ENCODE measurements around the gene LACC1.

LACC1 gene

DNA sequence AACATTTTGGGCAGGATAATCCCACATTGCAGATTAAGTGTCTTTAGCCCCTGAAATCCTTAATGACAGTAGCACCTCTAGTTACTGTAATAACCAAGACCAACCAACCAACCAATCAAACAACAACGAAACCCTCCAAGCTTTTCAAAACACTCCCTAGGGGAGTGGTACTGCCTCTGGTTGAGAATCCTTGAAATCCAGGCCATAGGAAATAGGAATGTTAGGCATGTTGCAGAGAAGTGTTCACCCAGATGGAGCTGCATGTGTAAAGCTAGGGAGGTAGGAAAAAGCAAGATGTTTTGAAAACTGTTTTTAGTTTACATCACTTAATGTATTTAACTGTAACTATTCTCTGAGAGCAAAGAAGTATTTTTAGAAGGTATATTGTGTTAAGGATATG is 4.5 kb downstream of the LACC1 start:
- no peak for DNase-seq (ENCODE audit: low spot score)

DNA sequence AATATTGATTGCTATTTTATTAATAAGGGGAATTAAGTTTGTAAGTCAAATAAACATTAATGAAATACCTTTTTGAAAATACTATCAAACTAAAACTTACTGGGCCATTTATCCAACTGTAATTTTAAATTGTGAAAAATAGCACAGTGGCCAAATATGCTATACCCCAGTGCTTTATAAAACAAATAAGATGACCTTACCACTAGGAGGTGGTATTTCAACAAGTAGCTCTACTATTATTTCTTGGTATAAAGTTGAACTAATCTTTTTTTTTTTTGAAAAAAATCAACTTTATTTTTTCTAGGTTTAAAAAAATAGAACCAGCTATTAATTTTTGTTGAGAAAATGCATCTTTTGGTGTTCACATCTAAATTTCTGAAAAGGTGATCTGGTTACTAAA is 14.7 kb downstream of the LACC1 start:
- no peak for DNase-seq (ENCODE audit: low spot score)

DNA sequence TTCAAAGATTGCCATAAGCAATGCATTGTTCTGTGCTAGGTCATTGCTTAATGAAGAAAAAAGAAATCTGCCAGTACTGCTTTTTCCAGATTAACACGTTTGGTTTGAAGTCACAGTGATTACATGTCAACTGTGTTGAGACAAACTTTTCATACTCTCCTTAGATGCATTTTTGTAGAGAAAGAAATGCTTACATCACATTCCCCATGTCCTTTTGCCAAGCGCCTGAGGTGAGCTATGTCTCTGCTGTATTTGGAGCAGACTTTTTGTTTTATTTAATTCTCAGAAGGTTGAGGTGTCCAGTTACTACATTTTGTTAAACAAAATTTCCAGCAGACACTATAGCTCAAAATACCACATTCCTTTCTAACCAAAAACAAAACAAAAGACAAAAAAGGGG is 16.2 kb downstream of the LACC1 start:
- DNase-seq (ENCODE audit: low spot score) = no peak

- peak; percentile 46 for DNase-seq (ENCODE audit: low spot score)
Measured at GRCh38 chr13:43905435-43906031, 25.8 kb downstream of the LACC1 start.

GRCh38 chr13:43908156-43909126 is 28.7 kb downstream of the LACC1 start:
- DNase-seq (ENCODE audit: low spot score) = peak; percentile 49

DNA sequence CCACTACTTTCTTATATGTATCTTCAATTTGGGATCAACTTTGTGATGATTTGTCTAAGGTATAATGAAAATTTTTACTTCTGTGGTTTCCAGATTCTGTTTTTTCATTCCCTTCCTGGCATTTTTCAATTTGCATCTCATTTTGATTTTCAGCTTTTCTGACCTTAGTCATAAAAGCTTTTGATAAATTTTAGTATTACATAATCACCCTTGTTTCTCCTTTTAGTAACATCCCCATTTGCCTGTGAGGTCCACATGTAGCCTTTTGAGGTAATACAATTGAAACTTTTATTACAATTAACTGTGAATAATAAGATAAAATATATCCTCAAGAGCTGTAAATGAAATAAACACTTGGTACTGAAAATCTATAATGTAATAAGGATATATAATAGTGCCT is 31.2 kb downstream of the LACC1 start:
- no peak for DNase-seq (ENCODE audit: low spot score)

DNA sequence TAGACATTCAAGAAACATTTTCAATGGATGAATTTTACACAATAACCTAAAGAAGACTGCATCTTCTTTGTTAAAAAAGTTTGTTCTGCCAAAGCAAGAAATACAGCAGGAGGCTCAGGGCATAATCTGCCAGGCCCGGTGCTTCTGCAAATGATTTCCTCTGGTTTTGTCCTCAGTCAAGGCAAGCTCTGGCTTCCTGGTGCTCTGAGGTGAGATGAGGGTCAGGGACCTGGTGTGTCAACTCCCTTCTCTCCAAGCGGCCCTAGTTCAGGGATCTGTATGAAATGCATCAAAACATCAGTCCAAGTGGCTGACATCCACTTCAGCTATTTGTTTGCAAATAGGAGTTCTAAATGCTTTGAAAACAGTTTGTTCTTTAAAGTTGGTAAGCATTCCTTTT is 31.6 kb downstream of the LACC1 start:
- no peak for DNase-seq (ENCODE audit: low spot score)

GRCh38 chr13:43911871-43912270 is 32.2 kb downstream of the LACC1 start:
- no peak for DNase-seq (ENCODE audit: low spot score)

DNA sequence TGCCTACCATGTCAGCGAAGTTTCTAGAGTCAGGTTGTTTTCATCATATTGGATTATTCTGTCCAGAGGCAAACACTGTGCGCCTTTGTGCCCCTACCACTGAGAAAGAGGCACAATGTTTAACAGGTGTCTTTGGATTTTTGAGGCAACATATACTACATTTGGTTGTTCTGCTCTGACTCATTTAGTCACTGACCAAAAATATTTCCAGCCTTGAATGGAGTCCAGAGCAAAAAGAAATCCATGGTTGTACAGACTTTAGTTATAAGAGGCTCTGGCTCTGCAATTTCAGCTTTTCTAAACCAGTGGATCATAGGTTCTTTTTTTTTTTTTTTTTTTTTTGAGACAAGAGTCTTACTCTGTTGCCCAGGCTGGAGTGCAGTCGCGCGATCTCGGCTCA is 35.7 kb downstream of the LACC1 start:
- peak; percentile 10 for DNase-seq (ENCODE audit: low spot score)

GRCh38 chr13:43916828-43917227 is 37.1 kb downstream of the LACC1 start:
- DNase-seq (ENCODE audit: low spot score) = no peak

DNA sequence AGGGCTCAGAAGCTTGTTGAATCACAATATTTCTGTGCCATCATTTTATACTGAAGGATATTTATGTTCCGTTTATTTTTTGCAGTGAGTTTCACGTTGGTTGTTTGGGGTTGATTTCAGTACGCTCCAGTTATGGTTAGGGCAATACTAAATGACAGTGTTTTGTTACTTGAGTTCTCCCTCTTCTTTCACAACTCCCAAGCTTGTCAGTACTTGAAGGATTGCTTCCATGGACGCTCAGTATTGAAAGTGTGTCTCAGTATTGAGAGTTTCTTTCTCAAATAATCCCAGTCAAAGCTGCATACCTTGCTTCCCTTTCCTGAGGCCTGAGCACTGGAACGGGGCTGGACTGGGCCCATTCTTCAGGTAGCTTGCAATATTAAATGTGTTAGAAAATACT is 38.9 kb downstream of the LACC1 start:
- DNase-seq (ENCODE audit: low spot score) = no peak

DNA sequence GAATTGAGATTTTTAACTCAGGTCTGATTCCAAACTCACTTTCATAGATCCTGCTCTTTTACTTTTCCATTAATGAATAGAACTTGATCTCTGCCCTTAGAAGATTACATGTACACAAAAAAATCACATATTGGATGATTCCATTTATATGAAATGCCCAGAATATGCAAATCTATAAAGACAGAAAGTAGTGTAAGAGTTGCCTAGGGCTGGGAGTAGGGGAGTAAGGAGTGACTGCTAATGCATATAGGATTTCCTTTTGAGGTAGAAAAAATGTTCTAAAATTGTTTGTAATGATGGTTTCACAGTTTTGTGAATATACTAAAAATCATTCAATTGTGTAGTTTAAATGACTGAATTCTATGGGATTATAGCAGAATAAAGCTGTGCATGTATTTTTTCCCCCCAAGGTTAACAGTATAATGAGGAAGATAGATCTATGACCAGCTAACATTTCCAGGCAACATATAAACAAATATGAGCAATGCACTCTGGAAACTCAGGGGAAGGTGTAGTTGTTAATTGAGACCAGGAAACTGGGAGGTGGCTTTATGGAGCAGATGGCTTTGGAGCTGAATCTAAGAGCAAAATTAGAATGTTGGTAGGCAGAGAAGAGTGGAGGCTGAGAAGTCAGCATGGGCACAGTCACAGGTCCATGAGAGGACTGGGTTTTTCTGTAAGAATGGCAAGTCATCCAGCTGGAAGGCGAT is 41.4 kb downstream of the LACC1 start:
- no peak for DNase-seq (ENCODE audit: low spot score)

DNA sequence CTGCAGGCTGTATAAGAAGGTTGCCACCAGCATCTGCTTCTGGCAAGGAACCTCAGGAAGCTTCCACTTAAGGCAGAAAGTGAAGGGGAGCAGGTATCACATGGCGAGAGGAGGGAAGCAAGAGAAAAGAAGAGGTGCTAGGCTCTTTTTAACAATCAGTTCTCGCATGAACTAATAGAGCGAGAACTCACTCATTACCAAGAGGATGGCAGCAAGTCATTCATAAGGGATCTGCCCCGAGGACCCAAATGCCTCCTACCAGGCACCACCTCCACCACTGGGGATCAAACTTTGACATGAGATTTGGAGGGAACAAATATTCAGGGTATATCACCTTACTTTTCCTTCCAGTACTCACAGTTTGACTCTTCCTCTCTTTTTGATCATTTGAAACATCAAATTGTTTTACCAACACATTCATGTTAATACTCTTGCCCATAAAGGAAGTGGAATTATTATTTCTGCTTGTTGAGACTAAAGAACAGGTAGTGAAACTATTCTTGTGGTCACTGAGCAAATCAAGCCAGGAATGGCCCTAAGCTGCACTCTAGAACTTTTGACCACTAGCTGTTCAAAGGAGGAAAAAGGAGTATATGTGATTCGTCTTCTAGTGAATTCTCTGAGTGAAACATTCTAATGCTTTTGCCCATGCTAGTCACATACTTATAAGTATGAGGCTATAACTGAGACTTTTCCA is 45.0 kb downstream of the LACC1 start:
- DNase-seq (ENCODE audit: low spot score) = no peak

- no peak for DNase-seq (ENCODE audit: low spot score)
Measured at GRCh38 chr13:43929947-43930346, 50.2 kb downstream of the LACC1 start.

DNA sequence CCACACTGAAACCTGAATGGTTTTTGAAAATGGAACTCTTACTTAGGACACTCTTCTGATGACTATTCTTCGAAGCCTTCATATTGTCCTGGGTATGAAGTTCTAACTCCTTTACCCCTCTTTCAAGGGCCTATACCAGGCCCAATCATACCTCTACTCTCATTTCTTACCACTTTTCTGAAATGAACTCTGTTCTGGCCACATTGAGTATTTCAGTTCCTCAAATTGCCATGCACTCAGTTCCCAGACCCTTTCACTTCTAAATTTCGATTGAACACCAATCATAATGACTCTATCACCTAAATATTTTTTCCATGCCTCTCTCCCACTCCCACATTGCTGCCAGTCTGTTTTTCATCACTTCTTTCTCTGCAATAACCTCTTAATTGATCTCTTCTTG is 53.7 kb downstream of the LACC1 start:
- DNase-seq (ENCODE audit: low spot score) = no peak

GRCh38 chr13:43934273-43934672 is 54.6 kb downstream of the LACC1 start:
- no peak for DNase-seq (ENCODE audit: low spot score)

GRCh38 chr13:43935878-43936277 is 56.2 kb downstream of the LACC1 start:
- no peak for DNase-seq (ENCODE audit: low spot score)

- no peak for DNase-seq (ENCODE audit: low spot score)
Measured at GRCh38 chr13:43936647-43937046, 56.9 kb downstream of the LACC1 start.

- DNase-seq (ENCODE audit: low spot score) = no peak
Measured at GRCh38 chr13:43937839-43938238, 58.1 kb downstream of the LACC1 start.

DNA sequence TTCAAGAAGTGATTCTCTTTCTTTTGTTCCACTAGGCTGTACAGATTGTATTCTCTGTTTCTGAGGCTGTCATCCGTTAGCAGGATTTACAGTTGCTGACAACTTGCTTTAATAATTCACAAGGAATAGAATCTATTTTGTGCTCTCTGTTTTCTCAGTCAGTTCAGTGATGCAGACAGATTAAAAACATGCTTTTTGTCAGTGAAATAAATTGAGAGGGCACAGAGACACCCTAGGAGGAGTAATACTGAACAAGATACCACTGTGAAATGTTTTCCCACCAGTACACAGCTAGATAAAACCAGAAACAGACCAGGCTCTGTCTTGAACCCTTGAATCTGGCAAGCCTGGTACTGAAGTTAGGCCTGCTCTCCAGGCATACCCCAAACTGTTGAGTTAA is 58.7 kb downstream of the LACC1 start:
- no peak for DNase-seq (ENCODE audit: low spot score)

DNA sequence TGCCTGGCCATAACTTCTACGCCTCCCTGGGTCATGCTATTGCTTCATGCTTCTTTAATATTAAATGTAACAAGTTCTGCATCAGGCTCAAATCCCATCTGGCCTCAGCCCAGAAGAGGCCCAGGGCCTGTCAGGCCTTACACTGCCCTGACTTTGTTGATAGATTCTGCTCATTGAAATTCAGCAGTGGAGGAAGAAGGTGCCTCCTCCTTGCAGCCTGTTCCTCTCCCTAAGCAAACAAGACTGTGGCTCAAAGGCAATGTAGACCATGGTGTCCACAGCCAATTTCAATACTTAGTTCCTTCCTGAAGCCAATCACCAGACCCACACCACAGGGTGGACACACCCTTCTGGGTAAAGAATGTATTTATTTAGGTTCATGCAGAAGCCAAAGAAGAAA is 59.4 kb downstream of the LACC1 start:
- no peak for DNase-seq (ENCODE audit: low spot score)

GRCh38 chr13:43942286-43942685 is 62.6 kb downstream of the LACC1 start:
- no peak for DNase-seq (ENCODE audit: low spot score)

All from AG08396 (cell line).